ENCODE results near the gene FBXO40. TPM values are rescaled to one million over a fixed set of nuclear protein-coding genes. Genes with fewer than 3 reads are reported as not detected.

FBXO40 gene
- polyA plus RNA-seq, 2 of the 4 experiments (the other 2 are of a cell fraction) = not detected

DNA sequence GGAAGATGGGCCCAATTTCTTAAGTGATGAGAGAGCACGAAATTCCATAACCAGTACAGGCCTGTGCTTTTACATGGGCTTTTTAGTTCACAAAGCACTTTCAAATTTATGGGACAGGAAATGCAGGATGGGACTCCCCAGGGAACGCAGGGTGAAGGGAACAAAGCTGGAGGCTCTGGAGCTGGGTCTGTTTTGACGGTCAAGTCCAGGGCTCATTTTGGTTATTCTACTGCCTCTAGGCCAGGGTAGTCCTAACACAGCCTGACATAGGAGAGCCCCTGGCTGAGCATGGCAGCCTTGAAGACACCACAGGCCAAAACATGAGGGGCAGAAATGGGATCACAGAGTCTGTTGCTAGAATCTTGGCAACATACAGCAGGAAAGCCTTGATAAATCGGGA, 34.0 kb downstream of the FBXO40 start:
- WGBS (ENCODE audit: missing lambda C conversion rate) = 77% methylated on average over 4 of the region's 4 CpGs
- ATAC-seq (no peak), FAIRE-seq (no peak), DNase-seq (ENCODE audit: low read depth in 1 of 2, low spot score in 1 of 2) (no peak)
- no peak overlapping the region for H3K4me3 ChIP-seq
- H3K4me2 ChIP-seq = no peak overlapping the region
- CTCF ChIA-PET = no interaction called here
- no peak overlapping the region for H3K27ac ChIP-seq
- TF ChIP-seq SMC3 (IDR thresholded peaks at IDR 0.05) (no peak), ZFP36 (IDR thresholded peaks at IDR 0.05; ENCODE audit: borderline replicate concordance, partially characterized antibody) (no peak), HDAC2 (IDR thresholded peaks at IDR 0.05) (no peak), JUNB (IDR thresholded peaks at IDR 0.05) (no peak), TFCP2L1 (CRISPR knock-in tag; IDR thresholded peaks at IDR 0.05) (no peak), CBX8 (IDR thresholded peaks at IDR 0.05) (no peak), MAFK (IDR thresholded peaks at IDR 0.05; ENCODE audit: partially characterized antibody) (no peak), RFX5 (IDR thresholded peaks at IDR 0.05) (no peak)
- TF ChIP-seq, protein P1, sequence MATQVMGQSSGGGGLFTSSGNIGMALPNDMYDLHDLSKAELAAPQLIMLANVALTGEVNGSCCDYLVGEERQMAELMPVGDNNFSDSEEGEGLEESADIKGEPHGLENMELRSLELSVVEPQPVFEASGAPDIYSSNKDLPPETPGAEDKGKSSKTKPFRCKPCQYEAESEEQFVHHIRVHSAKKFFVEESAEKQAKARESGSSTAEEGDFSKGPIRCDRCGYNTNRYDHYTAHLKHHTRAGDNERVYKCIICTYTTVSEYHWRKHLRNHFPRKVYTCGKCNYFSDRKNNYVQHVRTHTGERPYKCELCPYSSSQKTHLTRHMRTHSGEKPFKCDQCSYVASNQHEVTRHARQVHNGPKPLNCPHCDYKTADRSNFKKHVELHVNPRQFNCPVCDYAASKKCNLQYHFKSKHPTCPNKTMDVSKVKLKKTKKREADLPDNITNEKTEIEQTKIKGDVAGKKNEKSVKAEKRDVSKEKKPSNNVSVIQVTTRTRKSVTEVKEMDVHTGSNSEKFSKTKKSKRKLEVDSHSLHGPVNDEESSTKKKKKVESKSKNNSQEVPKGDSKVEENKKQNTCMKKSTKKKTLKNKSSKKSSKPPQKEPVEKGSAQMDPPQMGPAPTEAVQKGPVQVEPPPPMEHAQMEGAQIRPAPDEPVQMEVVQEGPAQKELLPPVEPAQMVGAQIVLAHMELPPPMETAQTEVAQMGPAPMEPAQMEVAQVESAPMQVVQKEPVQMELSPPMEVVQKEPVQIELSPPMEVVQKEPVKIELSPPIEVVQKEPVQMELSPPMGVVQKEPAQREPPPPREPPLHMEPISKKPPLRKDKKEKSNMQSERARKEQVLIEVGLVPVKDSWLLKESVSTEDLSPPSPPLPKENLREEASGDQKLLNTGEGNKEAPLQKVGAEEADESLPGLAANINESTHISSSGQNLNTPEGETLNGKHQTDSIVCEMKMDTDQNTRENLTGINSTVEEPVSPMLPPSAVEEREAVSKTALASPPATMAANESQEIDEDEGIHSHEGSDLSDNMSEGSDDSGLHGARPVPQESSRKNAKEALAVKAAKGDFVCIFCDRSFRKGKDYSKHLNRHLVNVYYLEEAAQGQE (IDR thresholded peaks at IDR 0.05) = no peak
- POLR2A ChIA-PET = no interaction called here
- no peaks in the 10 kb centered on the region for H3K4me1 ChIP-seq
- no peaks in the 10 kb centered on the region for H3K9me3 ChIP-seq

DNA sequence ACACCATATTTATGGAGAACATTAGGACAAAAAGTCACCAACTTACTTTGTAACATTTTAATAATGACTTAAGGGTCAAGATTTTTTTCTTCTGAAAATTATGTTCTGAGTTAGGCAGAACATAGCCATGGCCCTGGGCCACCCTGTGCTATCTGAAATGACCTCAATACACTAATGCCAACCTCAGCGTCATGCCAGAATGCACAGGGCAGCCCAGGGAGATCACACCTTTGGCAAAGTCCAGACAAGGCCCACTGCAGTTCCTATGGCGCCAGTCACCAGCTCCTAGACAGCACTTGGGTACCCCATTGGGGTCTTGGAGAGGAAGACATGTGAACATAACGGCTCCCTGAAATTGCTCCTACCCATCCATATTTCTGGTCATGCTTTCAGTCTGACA, 34.4 kb downstream of the FBXO40 start:
- CTCF ChIA-PET = no interaction called here
- no peaks in the 10 kb centered on the region for H3K4me1 ChIP-seq

GRCh38 chr3:121629601-121630000, 36.4 kb downstream of the FBXO40 start:
- Histone ChIP-seq H3K4me1 (no peaks in the 10 kb centered on the region), H3K9me3 (no peaks in the 10 kb centered on the region), H3K4me3 (no peak overlapping the region), H3K4me2 (no peak overlapping the region), H3K27ac (no peak overlapping the region)
- DNase-seq (ENCODE audit: low read depth in 1 of 2, low spot score in 1 of 2) = no peak
- TF ChIP-seq, protein P2, sequence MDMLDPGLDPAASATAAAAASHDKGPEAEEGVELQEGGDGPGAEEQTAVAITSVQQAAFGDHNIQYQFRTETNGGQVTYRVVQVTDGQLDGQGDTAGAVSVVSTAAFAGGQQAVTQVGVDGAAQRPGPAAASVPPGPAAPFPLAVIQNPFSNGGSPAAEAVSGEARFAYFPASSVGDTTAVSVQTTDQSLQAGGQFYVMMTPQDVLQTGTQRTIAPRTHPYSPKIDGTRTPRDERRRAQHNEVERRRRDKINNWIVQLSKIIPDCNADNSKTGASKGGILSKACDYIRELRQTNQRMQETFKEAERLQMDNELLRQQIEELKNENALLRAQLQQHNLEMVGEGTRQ (IDR thresholded peaks at IDR 0.05) = no peak
- TF ChIP-seq FOSB (CRISPR knock-in tag; IDR thresholded peaks at IDR 0.05) = no peak
- no peak for TF ChIP-seq KDM1A (IDR thresholded peaks at IDR 0.05; ENCODE audit: low read depth)
- TF ChIP-seq CHD4 (IDR thresholded peaks at IDR 0.05; ENCODE audit: borderline replicate concordance) = no peak
- no peak for TF ChIP-seq CEBPB (IDR thresholded peaks at IDR 0.05)
- no peak for TF ChIP-seq RARB (CRISPR knock-in tag; IDR thresholded peaks at IDR 0.05)
- no peak for TF ChIP-seq ZNF302 (CRISPR knock-in tag; IDR thresholded peaks at IDR 0.05)
- TF ChIP-seq HOXA7 (CRISPR knock-in tag; IDR thresholded peaks at IDR 0.05) = no peak
- TF ChIP-seq HOXB5 (CRISPR knock-in tag; IDR thresholded peaks at IDR 0.05) = no peak
- TF ChIP-seq, protein P3, sequence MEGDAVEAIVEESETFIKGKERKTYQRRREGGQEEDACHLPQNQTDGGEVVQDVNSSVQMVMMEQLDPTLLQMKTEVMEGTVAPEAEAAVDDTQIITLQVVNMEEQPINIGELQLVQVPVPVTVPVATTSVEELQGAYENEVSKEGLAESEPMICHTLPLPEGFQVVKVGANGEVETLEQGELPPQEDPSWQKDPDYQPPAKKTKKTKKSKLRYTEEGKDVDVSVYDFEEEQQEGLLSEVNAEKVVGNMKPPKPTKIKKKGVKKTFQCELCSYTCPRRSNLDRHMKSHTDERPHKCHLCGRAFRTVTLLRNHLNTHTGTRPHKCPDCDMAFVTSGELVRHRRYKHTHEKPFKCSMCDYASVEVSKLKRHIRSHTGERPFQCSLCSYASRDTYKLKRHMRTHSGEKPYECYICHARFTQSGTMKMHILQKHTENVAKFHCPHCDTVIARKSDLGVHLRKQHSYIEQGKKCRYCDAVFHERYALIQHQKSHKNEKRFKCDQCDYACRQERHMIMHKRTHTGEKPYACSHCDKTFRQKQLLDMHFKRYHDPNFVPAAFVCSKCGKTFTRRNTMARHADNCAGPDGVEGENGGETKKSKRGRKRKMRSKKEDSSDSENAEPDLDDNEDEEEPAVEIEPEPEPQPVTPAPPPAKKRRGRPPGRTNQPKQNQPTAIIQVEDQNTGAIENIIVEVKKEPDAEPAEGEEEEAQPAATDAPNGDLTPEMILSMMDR (IDR thresholded peaks at IDR 0.05) = no peak
- POLR2A ChIA-PET = no interaction called here
- 75% methylated on average over 6 of the region's 6 CpGs for whole genome bisulfite sequencing (ENCODE audit: missing lambda C conversion rate)
- CTCF ChIA-PET = no interaction called here
- no peak for FAIRE-seq
- ATAC-seq = no peak

More for the DNA sequence above, 34.4 kb downstream of the FBXO40 start:
- H3K27ac ChIP-seq = no peak overlapping the region
- TF ChIP-seq, protein P4, sequence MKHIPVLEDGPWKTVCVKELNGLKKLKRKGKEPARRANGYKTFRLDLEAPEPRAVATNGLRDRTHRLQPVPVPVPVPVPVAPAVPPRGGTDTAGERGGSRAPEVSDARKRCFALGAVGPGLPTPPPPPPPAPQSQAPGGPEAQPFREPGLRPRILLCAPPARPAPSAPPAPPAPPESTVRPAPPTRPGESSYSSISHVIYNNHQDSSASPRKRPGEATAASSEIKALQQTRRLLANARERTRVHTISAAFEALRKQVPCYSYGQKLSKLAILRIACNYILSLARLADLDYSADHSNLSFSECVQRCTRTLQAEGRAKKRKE (CRISPR knock-in tag; IDR thresholded peaks at IDR 0.05; ENCODE audit: low read depth) = no peak
- no peak for TF ChIP-seq HOXA7 (CRISPR knock-in tag; IDR thresholded peaks at IDR 0.05)
- no peak for TF ChIP-seq POLR2AphosphoS2 (conservative IDR thresholded peaks at IDR 0.05; ENCODE audit: low read length)
- TF ChIP-seq ZC3H11A (IDR thresholded peaks at IDR 0.05) = no peak
- TF ChIP-seq CEBPB (IDR thresholded peaks at IDR 0.05) = no peak
- no peak for TF ChIP-seq ESRRA (IDR thresholded peaks at IDR 0.05; ENCODE audit: borderline replicate concordance, low read length)
- no peak for TF ChIP-seq MAZ (IDR thresholded peaks at IDR 0.05; ENCODE audit: borderline replicate concordance, low read depth, low read length)
- TF ChIP-seq, protein P5, sequence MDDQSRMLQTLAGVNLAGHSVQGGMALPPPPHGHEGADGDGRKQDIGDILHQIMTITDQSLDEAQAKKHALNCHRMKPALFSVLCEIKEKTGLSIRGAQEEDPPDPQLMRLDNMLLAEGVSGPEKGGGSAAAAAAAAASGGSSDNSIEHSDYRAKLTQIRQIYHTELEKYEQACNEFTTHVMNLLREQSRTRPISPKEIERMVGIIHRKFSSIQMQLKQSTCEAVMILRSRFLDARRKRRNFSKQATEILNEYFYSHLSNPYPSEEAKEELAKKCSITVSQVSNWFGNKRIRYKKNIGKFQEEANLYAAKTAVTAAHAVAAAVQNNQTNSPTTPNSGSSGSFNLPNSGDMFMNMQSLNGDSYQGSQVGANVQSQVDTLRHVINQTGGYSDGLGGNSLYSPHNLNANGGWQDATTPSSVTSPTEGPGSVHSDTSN (IDR thresholded peaks at IDR 0.05) = no peak
- H3K4me3 ChIP-seq = no peak overlapping the region
- no peak for DNase-seq (ENCODE audit: low read depth in 1 of 2, low spot score in 1 of 2)
- WGBS (ENCODE audit: missing lambda C conversion rate) = 69% methylated on average over 3 of the region's 3 CpGs
- no peak for FAIRE-seq
- no peak for ATAC-seq
- no peaks in the 10 kb centered on the region for H3K9me3 ChIP-seq
- no peak overlapping the region for H3K4me2 ChIP-seq
- POLR2A ChIA-PET = no interaction called here

Measured in A549 (cell line).